ENCODE measurements around the gene TMEM250. TPM values are rescaled to one million over a fixed set of nuclear protein-coding genes. Genes with fewer than 3 reads are reported as not detected.
A peak's percentile ranks its signal among the peaks of the same experiment; 100 is the strongest.

TMEM250 gene
- total RNA-seq, 1 experiment from 2014 or later, result 26.3 TPM

GRCh38 chr9:136119883-136120393, 1.3 kb upstream of the TMEM250 start:
- no TSS peak for BruUV-seq (replicated peaks)
- DNase-seq, result no peak
- CTCF ChIA-PET, result no interaction called here
- H3K4me3 Mint-ChIP-seq (ENCODE audit: low read depth, unreplicated experiment), result peak overlapping the region; percentile 74
- H3K9me3 Mint-ChIP-seq (ENCODE audit: low read depth, unreplicated experiment), result peaks cover 2% of the 10 kb centered on the region
- H3K36me3 Mint-ChIP-seq (ENCODE audit: insufficient read depth, unreplicated experiment), result peaks cover 18% of the 10 kb centered on the region
- intact Hi-C loops (cut with micrococcal nuclease; ENCODE audit: unreplicated experiment), result no loop called here
- peaks cover 16% of the 10 kb centered on the region for H3K27me3 Mint-ChIP-seq (ENCODE audit: unreplicated experiment)
- H3K4me1 Mint-ChIP-seq (ENCODE audit: low read depth, unreplicated experiment), result no peaks in the 10 kb centered on the region
- H3K27ac Mint-ChIP-seq (ENCODE audit: unreplicated experiment), result no peak overlapping the region
- no peak for TF ChIP-seq CTCF (IDR thresholded peaks at IDR 0.05; ENCODE audit: unreplicated experiment)

- H3K27ac Mint-ChIP-seq (ENCODE audit: unreplicated experiment), result no peak overlapping the region
- no peak for TF ChIP-seq CTCF (IDR thresholded peaks at IDR 0.05; ENCODE audit: unreplicated experiment)
- CTCF ChIA-PET, result no interaction called here
- TSS peak; percentile 34 for BruUV-seq (replicated peaks)
- peaks cover 18% of the 10 kb centered on the region for H3K36me3 Mint-ChIP-seq (ENCODE audit: insufficient read depth, unreplicated experiment)
- H3K4me1 Mint-ChIP-seq (ENCODE audit: low read depth, unreplicated experiment), result no peaks in the 10 kb centered on the region
- peaks cover 9% of the 10 kb centered on the region for H3K27me3 Mint-ChIP-seq (ENCODE audit: unreplicated experiment)
- DNase-seq, result peak; percentile 34
- no peaks in the 10 kb centered on the region for H3K9me3 Mint-ChIP-seq (ENCODE audit: low read depth, unreplicated experiment)
- H3K4me3 Mint-ChIP-seq (ENCODE audit: low read depth, unreplicated experiment), result peak overlapping the region; percentile 74
- intact Hi-C loops (cut with micrococcal nuclease; ENCODE audit: unreplicated experiment), result no loop called here
Measured at GRCh38 chr9:136119061-136119882, 597 bp upstream of the TMEM250 start.

- DNase-seq, result peak; percentile 18
- peak overlapping the region; percentile 20 for H3K27ac Mint-ChIP-seq (ENCODE audit: unreplicated experiment)
- no peak for TF ChIP-seq CTCF (IDR thresholded peaks at IDR 0.05; ENCODE audit: unreplicated experiment)
- CTCF ChIA-PET, result interaction anchor here (0.5 to 1.2 kb wide), 3 partner anchors 8 to 249 kb away, joined by 3 to 4 read pairs (median 3); partner anchors contain the start of gene UBAC1
- H3K27me3 Mint-ChIP-seq (ENCODE audit: unreplicated experiment), result no peaks in the 10 kb centered on the region
- intact Hi-C loops (cut with micrococcal nuclease; ENCODE audit: unreplicated experiment), result no loop called here
- H3K9me3 Mint-ChIP-seq (ENCODE audit: low read depth, unreplicated experiment), result no peaks in the 10 kb centered on the region
- peaks cover 18% of the 10 kb centered on the region for H3K36me3 Mint-ChIP-seq (ENCODE audit: insufficient read depth, unreplicated experiment)
- peak overlapping the region; percentile 74 for H3K4me3 Mint-ChIP-seq (ENCODE audit: low read depth, unreplicated experiment)
- no TSS peak for BruUV-seq (replicated peaks)
- H3K4me1 Mint-ChIP-seq (ENCODE audit: low read depth, unreplicated experiment), result no peaks in the 10 kb centered on the region
Measured at GRCh38 chr9:136117916-136118319, 757 bp downstream of the TMEM250 start.

GRCh38 chr9:136117291-136117915, 1.3 kb downstream of the TMEM250 start:
- H3K27ac Mint-ChIP-seq (ENCODE audit: unreplicated experiment), result peak overlapping the region; percentile 20
- intact Hi-C loops (cut with micrococcal nuclease; ENCODE audit: unreplicated experiment), result no loop called here
- H3K27me3 Mint-ChIP-seq (ENCODE audit: unreplicated experiment), result no peaks in the 10 kb centered on the region
- TF ChIP-seq CTCF (IDR thresholded peaks at IDR 0.05; ENCODE audit: unreplicated experiment), result no peak
- peak overlapping the region; percentile 74 for H3K4me3 Mint-ChIP-seq (ENCODE audit: low read depth, unreplicated experiment)
- CTCF ChIA-PET, result interaction anchor here (0.9 to 1.2 kb wide), 2 partner anchors 8 to 156 kb away, joined by 3 to 4 read pairs; partner anchors contain the start of gene UBAC1
- no peaks in the 10 kb centered on the region for H3K4me1 Mint-ChIP-seq (ENCODE audit: low read depth, unreplicated experiment)
- no peak for DNase-seq
- no peaks in the 10 kb centered on the region for H3K9me3 Mint-ChIP-seq (ENCODE audit: low read depth, unreplicated experiment)
- TSS peak; percentile 24 for BruUV-seq (replicated peaks)
- H3K36me3 Mint-ChIP-seq (ENCODE audit: insufficient read depth, unreplicated experiment), result peaks cover 18% of the 10 kb centered on the region

Measured in Calu3 (cell line).